ENCODE data around the gene CTAG1B. TPM values are rescaled to one million over a fixed set of nuclear protein-coding genes. Genes with fewer than 3 reads are reported as not detected.

CTAG1B gene
- total RNA-seq, 2 donors from 2014 or later, result 8.7 TPM; not detected in 1

DNA sequence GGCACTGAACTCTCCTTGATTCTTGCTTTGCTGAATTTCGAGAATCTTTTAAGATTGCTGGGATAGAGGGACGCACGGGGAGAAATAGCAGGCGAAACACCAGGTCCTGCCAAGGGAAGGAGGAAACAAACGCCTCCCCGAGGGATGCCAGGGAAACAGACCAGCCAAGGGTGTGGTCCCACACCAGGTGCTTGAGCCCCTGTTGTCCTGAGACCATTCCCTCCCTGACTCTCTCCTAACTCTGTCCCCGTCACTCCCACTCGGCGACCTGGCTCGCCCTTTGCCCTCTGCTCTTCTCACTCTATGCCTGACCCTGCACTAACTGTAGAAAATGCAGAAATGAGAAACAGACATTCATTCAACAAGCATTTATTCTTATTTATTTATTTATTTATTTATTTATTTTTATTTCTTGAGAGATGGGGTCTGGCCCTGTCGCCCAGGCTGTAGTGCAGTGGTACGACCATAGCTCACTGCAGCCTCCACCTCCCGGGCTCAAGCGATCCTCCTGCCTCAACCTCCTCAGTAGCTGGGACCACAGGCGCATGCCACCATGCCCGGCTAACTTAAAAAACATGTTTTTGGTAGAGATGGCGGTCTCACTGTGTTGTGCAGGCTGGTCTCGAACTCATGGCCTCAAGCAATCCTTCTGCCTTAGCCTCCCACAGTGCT lies 16.2 kb downstream of the CTAG1B start:
- H3K27ac ChIP-seq, result no peak overlapping the region
- H3K4me1 ChIP-seq (replicated peaks), result no peaks in the 10 kb centered on the region
- intact Hi-C loops (cut with DNase I), result no loop called here
- no peak overlapping the region for H3K4me3 ChIP-seq
- DNase-seq (ENCODE audit: low spot score), result no peak
- no peaks in the 10 kb centered on the region for H3K9me3 ChIP-seq
- H3K36me3 ChIP-seq, result no peaks in the 10 kb centered on the region
- no peaks in the 10 kb centered on the region for H3K27me3 ChIP-seq (replicated peaks; ENCODE audit: insufficient read depth)
- TF ChIP-seq CTCF (IDR thresholded peaks at IDR 0.05), result no peak
- no peak for TF ChIP-seq POLR2A (IDR thresholded peaks at IDR 0.05)
- TF ChIP-seq POLR2AphosphoS5 (IDR thresholded peaks at IDR 0.05), result no peak
- 86% methylated on average over 17 of the region's 18 CpGs for WGBS

GRCh38 chrX:154602226-154602625 lies 16.9 kb downstream of the CTAG1B start:
- no peak for TF ChIP-seq POLR2A (IDR thresholded peaks at IDR 0.05)
- no peak for TF ChIP-seq POLR2AphosphoS5 (IDR thresholded peaks at IDR 0.05)
- Histone ChIP-seq H3K9me3 (no peaks in the 10 kb centered on the region), H3K4me3 (no peak overlapping the region), H3K27me3 (replicated peaks; ENCODE audit: insufficient read depth) (no peaks in the 10 kb centered on the region), H3K27ac (no peak overlapping the region), H3K36me3 (no peaks in the 10 kb centered on the region), H3K4me1 (replicated peaks) (no peaks in the 10 kb centered on the region)
- no peak for DNase-seq (ENCODE audit: low spot score)
- 72% methylated on average over 7 of the region's 13 CpGs for WGBS
- intact Hi-C loops (cut with DNase I), result no loop called here

DNA sequence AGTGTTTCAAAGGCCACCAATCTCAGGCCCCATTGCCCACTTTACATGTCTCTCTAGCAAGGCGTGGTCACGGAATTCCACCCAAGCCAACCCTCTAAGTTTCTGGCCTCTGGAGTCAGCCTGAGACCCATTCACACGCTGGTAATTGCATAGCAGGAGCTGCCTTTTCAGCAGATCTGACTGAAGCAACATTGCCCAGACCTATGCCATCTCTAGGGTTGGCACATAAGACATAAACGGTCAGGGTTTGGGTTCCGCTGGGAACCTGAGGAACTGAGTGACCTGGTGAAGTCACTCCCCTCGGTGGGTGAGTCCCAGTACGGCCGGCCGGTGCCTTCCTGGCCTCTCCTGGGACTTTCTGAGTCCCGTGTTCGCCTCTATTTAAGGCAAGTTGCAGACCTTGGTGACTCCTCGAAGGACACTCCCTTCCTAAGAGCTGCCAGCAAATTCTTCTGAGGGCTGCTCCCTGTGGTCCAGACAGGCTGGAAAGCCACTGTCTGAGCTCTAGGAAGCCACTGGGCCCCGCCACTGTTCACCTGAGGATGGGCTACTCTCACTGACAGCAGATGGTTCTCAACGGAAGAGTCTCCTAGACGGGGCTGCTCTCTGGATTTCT lies 18.2 kb downstream of the CTAG1B start:
- intact Hi-C loops (cut with DNase I), result no loop called here
- H3K36me3 ChIP-seq, result no peaks in the 10 kb centered on the region
- H3K9me3 ChIP-seq, result no peaks in the 10 kb centered on the region
- no peak overlapping the region for H3K27ac ChIP-seq
- 89% methylated on average over 12 of the region's 15 CpGs for WGBS
- no peaks in the 10 kb centered on the region for H3K4me1 ChIP-seq (replicated peaks)
- TF ChIP-seq POLR2AphosphoS5 (IDR thresholded peaks at IDR 0.05) (no peak), POLR2A (IDR thresholded peaks at IDR 0.05) (no peak), CTCF (IDR thresholded peaks at IDR 0.05) (no peak)
- H3K4me3 ChIP-seq, result no peak overlapping the region
- no peaks in the 10 kb centered on the region for H3K27me3 ChIP-seq (replicated peaks; ENCODE audit: insufficient read depth)
- no peak for DNase-seq (ENCODE audit: low spot score)

- intact Hi-C loops (cut with DNase I), result no loop called here
- H3K27ac ChIP-seq, result no peak overlapping the region
- H3K9me3 ChIP-seq, result no peaks in the 10 kb centered on the region
- H3K27me3 ChIP-seq (replicated peaks; ENCODE audit: insufficient read depth), result no peaks in the 10 kb centered on the region
- DNase-seq (ENCODE audit: low spot score), result no peak
- WGBS, result 96% methylated on average over 13 of the region's 14 CpGs
- no peaks in the 10 kb centered on the region for H3K36me3 ChIP-seq
- no peak overlapping the region for H3K4me3 ChIP-seq
- H3K4me1 ChIP-seq (replicated peaks), result no peaks in the 10 kb centered on the region
- TF ChIP-seq POLR2AphosphoS5 (IDR thresholded peaks at IDR 0.05), result no peak
- TF ChIP-seq POLR2A (IDR thresholded peaks at IDR 0.05), result no peak
- TF ChIP-seq CTCF (IDR thresholded peaks at IDR 0.05), result no peak
These were observed 19.6 kb downstream of the CTAG1B start for GRCh38 chrX:154599531-154599930.

GRCh38 chrX:154598656-154599055 lies 20.4 kb downstream of the CTAG1B start:
- WGBS, result 96% methylated on average over 8 of the region's 8 CpGs

More at GRCh38 chrX:154598656-154599055, 20.4 kb downstream of the CTAG1B start:
- Histone ChIP-seq H3K27ac (no peak overlapping the region), H3K27me3 (replicated peaks; ENCODE audit: insufficient read depth) (no peaks in the 10 kb centered on the region), H3K4me1 (replicated peaks) (no peaks in the 10 kb centered on the region), H3K36me3 (no peaks in the 10 kb centered on the region), H3K4me3 (no peak overlapping the region), H3K9me3 (no peaks in the 10 kb centered on the region)
- TF ChIP-seq POLR2AphosphoS5 (IDR thresholded peaks at IDR 0.05), result no peak
- TF ChIP-seq POLR2A (IDR thresholded peaks at IDR 0.05), result no peak
- no peak for TF ChIP-seq CTCF (IDR thresholded peaks at IDR 0.05)
- no peak for DNase-seq (ENCODE audit: low spot score)
- intact Hi-C loops (cut with DNase I), result no loop called here
